ENCODE data around the gene PMM2.

Gene PMM2

GRCh38 chr16:8773537-8773936 is 24.1 kb upstream of the PMM2 start:
- no peak overlapping the region for H3K14ac ChIP-seq (ENCODE audit: low read length)
- H4K8ac ChIP-seq (ENCODE audit: low read depth, low read length) = no peak overlapping the region
- no peak overlapping the region for H3K18ac ChIP-seq (ENCODE audit: low read length)
- no peaks in the 10 kb centered on the region for H3K27me3 ChIP-seq (ENCODE audit: insufficient read depth, low read length)
- H3K4me2 ChIP-seq (ENCODE audit: low read length) = no peak overlapping the region
- H2BK5ac ChIP-seq (ENCODE audit: low read depth, low read length, poor library complexity) = no peak overlapping the region
- no CpG with 5 or more reads among the region's 3 CpGs for WGBS (ENCODE audit: extremely low coverage, insufficient coverage, insufficient read length)
- H3K9ac ChIP-seq (ENCODE audit: low read length) = no peak overlapping the region
- no peaks in the 10 kb centered on the region for H3K79me1 ChIP-seq (ENCODE audit: low read length)
- no peak overlapping the region for H3K27ac ChIP-seq (ENCODE audit: low read depth, low read length)
- no peaks in the 10 kb centered on the region for H3K79me2 ChIP-seq (ENCODE audit: control insufficient read depth, insufficient read depth, low read length, poor library complexity)
- DNase-seq = no peak
- no peak overlapping the region for H3K4ac ChIP-seq (ENCODE audit: low read depth, low read length)
- no peak overlapping the region for H2BK120ac ChIP-seq (ENCODE audit: insufficient read depth, low read length, poor library complexity)
- no peak overlapping the region for H4K12ac ChIP-seq (ENCODE audit: low read depth, low read length)
- H4K91ac ChIP-seq (ENCODE audit: low read depth, low read length) = no peak overlapping the region
- H2BK12ac ChIP-seq (ENCODE audit: low read length) = no peak overlapping the region
- no peaks in the 10 kb centered on the region for H3K36me3 ChIP-seq (ENCODE audit: control insufficient read depth in 1 of 2, insufficient read depth in 2 of 2, low read length in 2 of 2)
- peaks cover 4% of the 10 kb centered on the region for H3K9me3 ChIP-seq (ENCODE audit: insufficient read depth, low read depth, low read length)
- H3K4me3 ChIP-seq (ENCODE audit: low read depth, low read length) = no peak overlapping the region
- H2AFZ ChIP-seq (ENCODE audit: insufficient read depth, low read length, poor library complexity) = no peak overlapping the region
- no peaks in the 10 kb centered on the region for H3K4me1 ChIP-seq (ENCODE audit: control insufficient read depth in 1 of 2, insufficient read depth in 2 of 2, low read length in 2 of 2)
- no peak overlapping the region for H3K23ac ChIP-seq (ENCODE audit: low read length)
- no peak overlapping the region for H2AK5ac ChIP-seq (ENCODE audit: low read length)

- WGBS (ENCODE audit: extremely low coverage, insufficient coverage, insufficient read length) = no CpG with 5 or more reads among the region's 11 CpGs
- peaks cover 4% of the 10 kb centered on the region for H3K9me3 ChIP-seq (ENCODE audit: insufficient read depth, low read depth, low read length)
- H3K27ac ChIP-seq (ENCODE audit: low read depth, low read length) = no peak overlapping the region
- no peak overlapping the region for H2AFZ ChIP-seq (ENCODE audit: insufficient read depth, low read length, poor library complexity)
- H2BK12ac ChIP-seq (ENCODE audit: low read length) = no peak overlapping the region
- no peak overlapping the region for H3K18ac ChIP-seq (ENCODE audit: low read length)
- no peaks in the 10 kb centered on the region for H3K4me1 ChIP-seq (ENCODE audit: control insufficient read depth in 1 of 2, insufficient read depth in 2 of 2, low read length in 2 of 2)
- H2BK120ac ChIP-seq (ENCODE audit: insufficient read depth, low read length, poor library complexity) = no peak overlapping the region
- H3K36me3 ChIP-seq (ENCODE audit: control insufficient read depth in 1 of 2, insufficient read depth in 2 of 2, low read length in 2 of 2) = no peaks in the 10 kb centered on the region
- no peak overlapping the region for H2BK5ac ChIP-seq (ENCODE audit: low read depth, low read length, poor library complexity)
- DNase-seq = no peak
- H3K4ac ChIP-seq (ENCODE audit: low read depth, low read length) = no peak overlapping the region
- no peak overlapping the region for H4K12ac ChIP-seq (ENCODE audit: low read depth, low read length)
- no peak overlapping the region for H3K23ac ChIP-seq (ENCODE audit: low read length)
- no peak overlapping the region for H3K14ac ChIP-seq (ENCODE audit: low read length)
- H4K8ac ChIP-seq (ENCODE audit: low read depth, low read length) = no peak overlapping the region
- no peaks in the 10 kb centered on the region for H3K27me3 ChIP-seq (ENCODE audit: insufficient read depth, low read length)
- no peaks in the 10 kb centered on the region for H3K79me2 ChIP-seq (ENCODE audit: control insufficient read depth, insufficient read depth, low read length, poor library complexity)
- no peak overlapping the region for H3K4me3 ChIP-seq (ENCODE audit: low read depth, low read length)
- H3K79me1 ChIP-seq (ENCODE audit: low read length) = no peaks in the 10 kb centered on the region
- H2AK5ac ChIP-seq (ENCODE audit: low read length) = no peak overlapping the region
- no peak overlapping the region for H3K4me2 ChIP-seq (ENCODE audit: low read length)
- H3K9ac ChIP-seq (ENCODE audit: low read length) = no peak overlapping the region
- H4K91ac ChIP-seq (ENCODE audit: low read depth, low read length) = no peak overlapping the region
Measured at GRCh38 chr16:8774208-8774607, 23.4 kb upstream of the PMM2 start.

- H3K9ac ChIP-seq (ENCODE audit: low read length) = no peak overlapping the region
- H3K27me3 ChIP-seq (ENCODE audit: insufficient read depth, low read length) = no peaks in the 10 kb centered on the region
- no peak overlapping the region for H3K4me3 ChIP-seq (ENCODE audit: low read depth, low read length)
- no CpG with 5 or more reads among the region's 1 CpG for WGBS (ENCODE audit: extremely low coverage, insufficient coverage, insufficient read length)
- no peak overlapping the region for H3K4me2 ChIP-seq (ENCODE audit: low read length)
- no peaks in the 10 kb centered on the region for H3K4me1 ChIP-seq (ENCODE audit: control insufficient read depth in 1 of 2, insufficient read depth in 2 of 2, low read length in 2 of 2)
- no peak overlapping the region for H2AK5ac ChIP-seq (ENCODE audit: low read length)
- no peak overlapping the region for H2BK12ac ChIP-seq (ENCODE audit: low read length)
- no peak overlapping the region for H4K8ac ChIP-seq (ENCODE audit: low read depth, low read length)
- H3K14ac ChIP-seq (ENCODE audit: low read length) = no peak overlapping the region
- no peak overlapping the region for H3K4ac ChIP-seq (ENCODE audit: low read depth, low read length)
- no peak overlapping the region for H4K91ac ChIP-seq (ENCODE audit: low read depth, low read length)
- no peaks in the 10 kb centered on the region for H3K36me3 ChIP-seq (ENCODE audit: control insufficient read depth in 1 of 2, insufficient read depth in 2 of 2, low read length in 2 of 2)
- no peak overlapping the region for H4K12ac ChIP-seq (ENCODE audit: low read depth, low read length)
- DNase-seq = no peak
- H3K27ac ChIP-seq (ENCODE audit: low read depth, low read length) = no peak overlapping the region
- H3K79me2 ChIP-seq (ENCODE audit: control insufficient read depth, insufficient read depth, low read length, poor library complexity) = no peaks in the 10 kb centered on the region
- no peak overlapping the region for H2AFZ ChIP-seq (ENCODE audit: insufficient read depth, low read length, poor library complexity)
- H2BK5ac ChIP-seq (ENCODE audit: low read depth, low read length, poor library complexity) = no peak overlapping the region
- no peak overlapping the region for H2BK120ac ChIP-seq (ENCODE audit: insufficient read depth, low read length, poor library complexity)
- no peak overlapping the region for H3K18ac ChIP-seq (ENCODE audit: low read length)
- H3K9me3 ChIP-seq (ENCODE audit: insufficient read depth, low read depth, low read length) = peaks cover 4% of the 10 kb centered on the region
- H3K23ac ChIP-seq (ENCODE audit: low read length) = no peak overlapping the region
- no peaks in the 10 kb centered on the region for H3K79me1 ChIP-seq (ENCODE audit: low read length)
Measured at GRCh38 chr16:8775359-8775758, 22.3 kb upstream of the PMM2 start.

- no peak overlapping the region for H4K91ac ChIP-seq (ENCODE audit: low read depth, low read length)
- no peaks in the 10 kb centered on the region for H3K79me1 ChIP-seq (ENCODE audit: low read length)
- H3K9me3 ChIP-seq (ENCODE audit: insufficient read depth, low read depth, low read length) = peaks cover 4% of the 10 kb centered on the region
- no peak overlapping the region for H3K23ac ChIP-seq (ENCODE audit: low read length)
- no peaks in the 10 kb centered on the region for H3K4me1 ChIP-seq (ENCODE audit: control insufficient read depth in 1 of 2, insufficient read depth in 2 of 2, low read length in 2 of 2)
- no peak overlapping the region for H2AFZ ChIP-seq (ENCODE audit: insufficient read depth, low read length, poor library complexity)
- no peak overlapping the region for H4K8ac ChIP-seq (ENCODE audit: low read depth, low read length)
- H2BK120ac ChIP-seq (ENCODE audit: insufficient read depth, low read length, poor library complexity) = no peak overlapping the region
- no peaks in the 10 kb centered on the region for H3K36me3 ChIP-seq (ENCODE audit: control insufficient read depth in 1 of 2, insufficient read depth in 2 of 2, low read length in 2 of 2)
- no peak overlapping the region for H4K12ac ChIP-seq (ENCODE audit: low read depth, low read length)
- H3K4me2 ChIP-seq (ENCODE audit: low read length) = no peak overlapping the region
- no peak overlapping the region for H2BK12ac ChIP-seq (ENCODE audit: low read length)
- no peaks in the 10 kb centered on the region for H3K79me2 ChIP-seq (ENCODE audit: control insufficient read depth, insufficient read depth, low read length, poor library complexity)
- no CpG with 5 or more reads among the region's 12 CpGs for WGBS (ENCODE audit: extremely low coverage, insufficient coverage, insufficient read length)
- H3K27ac ChIP-seq (ENCODE audit: low read depth, low read length) = no peak overlapping the region
- H3K27me3 ChIP-seq (ENCODE audit: insufficient read depth, low read length) = no peaks in the 10 kb centered on the region
- H3K9ac ChIP-seq (ENCODE audit: low read length) = no peak overlapping the region
- H3K18ac ChIP-seq (ENCODE audit: low read length) = no peak overlapping the region
- peak in 1 of 2 donors; percentile 50 for DNase-seq
- no peak overlapping the region for H3K14ac ChIP-seq (ENCODE audit: low read length)
- no peak overlapping the region for H3K4me3 ChIP-seq (ENCODE audit: low read depth, low read length)
- H3K4ac ChIP-seq (ENCODE audit: low read depth, low read length) = no peak overlapping the region
- H2AK5ac ChIP-seq (ENCODE audit: low read length) = no peak overlapping the region
- H2BK5ac ChIP-seq (ENCODE audit: low read depth, low read length, poor library complexity) = no peak overlapping the region
Measured at GRCh38 chr16:8776129-8776584, 21.5 kb upstream of the PMM2 start.
